Activated CD4-positive, alpha-beta T cell treated with anti-CD3 and anti-CD28 coated beads, Interleukin-2, amount 50 U/mL, for 4 hours (primary cell): ENCODE results near the gene ITGA7.

Experiments
- DNase-seq, 2 experiments: peaks; one replicate each; pipeline ENCODE4 v3.0.0-alpha.2; 2020

The ITGA7 gene

DNA sequence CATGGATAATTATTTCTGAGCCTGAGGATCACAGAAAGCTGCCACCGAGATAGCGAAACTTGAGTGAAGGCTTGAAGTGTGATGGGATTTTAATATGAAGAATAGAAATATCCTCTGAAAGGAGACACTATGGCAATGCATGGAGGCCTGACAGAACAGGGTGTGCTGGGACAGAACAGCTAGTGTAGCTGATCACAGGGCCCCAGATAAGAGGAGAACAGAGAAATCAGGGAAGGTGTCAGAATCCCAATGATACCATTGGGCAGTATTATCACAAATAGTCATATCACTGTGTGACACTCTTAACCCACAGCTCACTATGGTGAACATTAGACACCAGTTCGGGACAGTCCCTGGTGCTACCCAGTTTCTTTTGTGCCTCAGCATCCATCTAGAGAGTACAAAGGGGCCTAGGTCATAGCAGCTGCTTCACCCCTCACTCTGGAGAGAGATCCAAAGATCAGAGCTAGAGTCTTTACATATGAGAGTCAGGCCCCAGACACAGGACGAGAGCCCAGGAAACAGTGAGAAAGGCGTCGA is 71.5 kb downstream of the ITGA7 start:
- DNase-seq: no peak
